Subcutaneous abdominal adipose tissue (tissue), 5 donors: ENCODE results near the gene SCCPDH.

Experiments used
- H3K27ac ChIP-seq: one replicate; pipeline ENCODE4 v1.7.0; 2013; ENCODE audit warnings: low read depth, mild to moderate bottlenecking, inconsistent platforms, low read length, moderate library complexity
- H3K27me3 ChIP-seq, 5 donors: one replicate each; pipeline ENCODE4 v1.7.0; 2013; ENCODE audit warnings: low read length in 5 of 5, inconsistent platforms in 1 of 5; ENCODE audit not compliant: control insufficient read depth in 5 of 5, insufficient read depth in 4 of 5
- H3K36me3 ChIP-seq, 5 donors: one replicate each; pipeline ENCODE4 v1.7.0; 2013; ENCODE audit warnings: low read length in 5 of 5; ENCODE audit not compliant: control insufficient read depth in 5 of 5, insufficient read depth in 5 of 5
- H3K4me1 ChIP-seq, 5 donors: one replicate each; pipeline ENCODE4 v1.7.0; 2013; ENCODE audit warnings: low read length in 5 of 5, mild to moderate bottlenecking in 3 of 5, moderate library complexity in 1 of 5; ENCODE audit not compliant: control insufficient read depth in 5 of 5, insufficient read depth in 5 of 5
- H3K4me3 ChIP-seq, 5 donors: one replicate each; pipeline ENCODE4 v1.7.0; 2013; ENCODE audit warnings: low read length in 5 of 5, low read depth in 1 of 5
- H3K9ac ChIP-seq, 5 donors: one replicate each; pipeline ENCODE4 v1.7.0; 2013; ENCODE audit warnings: low read length in 5 of 5, mild to moderate bottlenecking in 4 of 5, moderate library complexity in 3 of 5
- H3K9me3 ChIP-seq, 5 donors: one replicate each; pipeline ENCODE4 v1.7.0; 2013; ENCODE audit warnings: low read length in 5 of 5; ENCODE audit not compliant: control insufficient read depth in 5 of 5
- donor health status: healthy.
- donor health status: healthy.
- donor health status: healthy.
- donor health status: healthy.
- donor health status: healthy.

Gene SCCPDH

DNA sequence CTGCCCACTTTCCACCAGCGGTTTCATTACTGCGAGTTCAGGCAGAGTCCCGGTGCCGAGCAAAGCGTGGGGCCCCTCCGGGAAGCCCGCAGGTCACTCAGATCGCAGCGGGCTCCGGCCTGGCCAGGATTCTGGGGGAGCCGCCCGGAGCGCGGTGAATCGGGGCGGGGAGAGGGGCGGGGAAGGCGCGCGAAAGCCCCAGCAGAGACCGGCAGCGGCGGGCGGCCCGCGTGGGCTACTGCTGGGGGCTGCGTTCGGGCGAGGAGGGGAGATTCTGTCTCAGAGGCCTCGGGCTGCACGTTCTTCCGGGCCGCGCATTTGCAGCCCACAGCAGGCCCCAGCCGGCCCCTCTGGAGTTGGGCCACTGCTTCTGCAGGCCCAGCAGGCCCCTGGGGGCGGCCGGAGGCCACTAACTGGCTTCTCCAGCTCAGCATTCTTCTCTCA, 64.7 kb downstream of the SCCPDH start:
- Histone ChIP-seq H3K36me3 (no peaks in the 10 kb centered on the region), H3K4me1 (peaks cover 8 to 21% (median 20%) of the 10 kb centered on the region in 5 donors), H3K9ac (peak overlapping the region in 2 of 5 donors; percentile 28 to 64), H3K4me3 (peak overlapping the region in 4 of 5 donors; percentile 30 to 57 (median 43)), H3K9me3 (no peaks in the 10 kb centered on the region), H3K27me3 (peaks cover 0 to 25% (median 7%) of the 10 kb centered on the region in 5 donors), H3K27ac (no peak overlapping the region)

- Histone ChIP-seq H3K27ac (no peak overlapping the region), H3K9me3 (no peaks in the 10 kb centered on the region), H3K36me3 (no peaks in the 10 kb centered on the region), H3K4me1 (peaks cover 8 to 19% (median 16%) of the 10 kb centered on the region in 5 donors), H3K9ac (peak overlapping the region in 1 of 5 donors; percentile 28), H3K27me3 (peaks cover 0 to 29% (median 7%) of the 10 kb centered on the region in 5 donors), H3K4me3 (no peak overlapping the region)
Measured at GRCh38 chr1:246789454-246790339, 65.5 kb downstream of the SCCPDH start.

- no peak overlapping the region for H3K27ac ChIP-seq
- peaks cover 4 to 12% (median 9%) of the 10 kb centered on the region in 5 donors for H3K4me1 ChIP-seq
- H3K36me3 ChIP-seq, result no peaks in the 10 kb centered on the region
- no peak overlapping the region for H3K4me3 ChIP-seq
- peaks cover 0 to 33% (median 7%) of the 10 kb centered on the region in 5 donors for H3K27me3 ChIP-seq
- H3K9me3 ChIP-seq, result no peaks in the 10 kb centered on the region
- no peak overlapping the region for H3K9ac ChIP-seq
Measured at GRCh38 chr1:246790364-246790763, 66.2 kb downstream of the SCCPDH start.

DNA sequence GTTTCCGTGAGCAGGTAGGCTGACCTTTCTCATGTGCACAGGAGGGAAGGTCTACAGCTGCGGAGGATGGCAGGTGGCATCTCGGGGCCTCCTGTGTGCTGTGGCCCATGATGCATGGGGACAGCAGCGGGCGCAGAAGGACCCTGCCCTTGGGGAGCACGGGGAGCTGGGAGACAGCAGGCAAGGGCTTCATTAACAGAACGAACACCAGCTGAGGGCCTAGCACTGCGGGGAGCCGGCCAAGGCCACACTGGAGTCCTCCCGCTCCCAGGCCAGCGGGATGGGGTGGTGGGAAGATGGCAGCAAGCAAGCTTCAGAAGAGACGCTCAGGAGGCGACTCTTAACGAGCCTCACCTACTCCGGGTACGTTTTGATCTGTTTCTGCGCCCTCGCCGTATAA, 66.6 kb downstream of the SCCPDH start:
- no peak overlapping the region for H3K4me3 ChIP-seq
- H3K36me3 ChIP-seq, result no peaks in the 10 kb centered on the region
- H3K27me3 ChIP-seq, result peaks cover 0 to 34% (median 7%) of the 10 kb centered on the region in 5 donors
- no peak overlapping the region for H3K27ac ChIP-seq
- H3K9ac ChIP-seq, result no peak overlapping the region
- H3K4me1 ChIP-seq, result peaks cover 0 to 11% (median 8%) of the 10 kb centered on the region in 5 donors
- no peaks in the 10 kb centered on the region for H3K9me3 ChIP-seq

- peaks cover 0 to 34% (median 7%) of the 10 kb centered on the region in 5 donors for H3K27me3 ChIP-seq
- no peaks in the 10 kb centered on the region for H3K36me3 ChIP-seq
- no peak overlapping the region for H3K4me3 ChIP-seq
- H3K9ac ChIP-seq, result no peak overlapping the region
- H3K27ac ChIP-seq, result no peak overlapping the region
- H3K4me1 ChIP-seq, result peaks cover 0 to 11% (median 8%) of the 10 kb centered on the region in 5 donors
- no peaks in the 10 kb centered on the region for H3K9me3 ChIP-seq
Measured at GRCh38 chr1:246791303-246791918, 67.2 kb downstream of the SCCPDH start.

- Histone ChIP-seq H3K4me1 (peaks cover 0 to 11% (median 8%) of the 10 kb centered on the region in 5 donors), H3K9me3 (no peaks in the 10 kb centered on the region), H3K9ac (no peak overlapping the region), H3K4me3 (no peak overlapping the region), H3K27me3 (peaks cover 0 to 34% (median 7%) of the 10 kb centered on the region in 5 donors), H3K27ac (no peak overlapping the region), H3K36me3 (no peaks in the 10 kb centered on the region)
Measured at GRCh38 chr1:246792603-246793002, 68.4 kb downstream of the SCCPDH start.

- no peaks in the 10 kb centered on the region for H3K36me3 ChIP-seq
- peaks cover 0 to 11% (median 8%) of the 10 kb centered on the region in 5 donors for H3K4me1 ChIP-seq
- no peak overlapping the region for H3K4me3 ChIP-seq
- no peak overlapping the region for H3K27ac ChIP-seq
- H3K9me3 ChIP-seq, result no peaks in the 10 kb centered on the region
- H3K9ac ChIP-seq, result no peak overlapping the region
- peaks cover 0 to 34% (median 7%) of the 10 kb centered on the region in 5 donors for H3K27me3 ChIP-seq
Measured at GRCh38 chr1:246793356-246793896, 69.2 kb downstream of the SCCPDH start.

DNA sequence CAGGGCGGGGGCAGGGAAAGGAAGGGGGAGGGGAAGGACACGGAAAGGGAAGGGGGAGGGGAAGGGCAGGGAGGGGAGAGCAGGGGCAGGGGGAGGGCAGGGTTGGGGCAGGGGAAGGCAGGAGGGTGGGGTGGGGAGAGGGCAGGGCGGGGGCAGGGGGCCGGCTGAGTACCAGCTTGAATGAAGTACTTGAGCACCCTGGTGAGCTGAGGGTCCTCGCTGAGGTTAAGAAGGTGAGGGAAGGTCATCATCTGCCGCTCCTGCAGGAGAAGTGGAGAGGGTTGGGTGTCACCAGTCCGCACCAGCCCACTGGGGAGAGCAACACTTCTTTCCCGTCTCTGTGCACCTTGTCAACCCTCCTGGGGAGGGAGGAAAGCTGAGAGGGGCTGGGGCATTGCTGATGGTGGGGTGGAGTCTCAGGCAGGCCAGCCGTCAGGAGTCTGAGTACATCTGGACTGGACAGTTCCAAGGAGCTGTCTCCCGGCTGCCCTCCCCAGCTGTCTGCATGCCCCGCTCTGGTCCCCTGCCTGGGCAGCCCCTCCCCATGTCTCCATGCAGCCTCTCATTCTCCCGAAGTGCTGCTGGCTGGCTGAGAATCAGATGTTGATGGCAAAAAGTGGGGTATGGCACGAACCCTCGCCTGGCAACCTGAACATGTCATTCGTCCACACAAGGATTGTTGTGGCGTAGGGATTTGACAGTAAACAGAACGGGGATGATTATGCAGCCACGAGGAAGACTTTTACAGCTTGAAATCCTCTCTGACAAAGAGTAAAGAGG, 70.0 kb downstream of the SCCPDH start:
- Histone ChIP-seq H3K27ac (no peak overlapping the region), H3K9ac (no peak overlapping the region), H3K9me3 (no peaks in the 10 kb centered on the region), H3K27me3 (peaks cover 4 to 33% (median 7%) of the 10 kb centered on the region in 5 donors), H3K4me3 (no peak overlapping the region), H3K36me3 (no peaks in the 10 kb centered on the region), H3K4me1 (peaks cover 0 to 5% (median under 1%) of the 10 kb centered on the region in 5 donors)

DNA sequence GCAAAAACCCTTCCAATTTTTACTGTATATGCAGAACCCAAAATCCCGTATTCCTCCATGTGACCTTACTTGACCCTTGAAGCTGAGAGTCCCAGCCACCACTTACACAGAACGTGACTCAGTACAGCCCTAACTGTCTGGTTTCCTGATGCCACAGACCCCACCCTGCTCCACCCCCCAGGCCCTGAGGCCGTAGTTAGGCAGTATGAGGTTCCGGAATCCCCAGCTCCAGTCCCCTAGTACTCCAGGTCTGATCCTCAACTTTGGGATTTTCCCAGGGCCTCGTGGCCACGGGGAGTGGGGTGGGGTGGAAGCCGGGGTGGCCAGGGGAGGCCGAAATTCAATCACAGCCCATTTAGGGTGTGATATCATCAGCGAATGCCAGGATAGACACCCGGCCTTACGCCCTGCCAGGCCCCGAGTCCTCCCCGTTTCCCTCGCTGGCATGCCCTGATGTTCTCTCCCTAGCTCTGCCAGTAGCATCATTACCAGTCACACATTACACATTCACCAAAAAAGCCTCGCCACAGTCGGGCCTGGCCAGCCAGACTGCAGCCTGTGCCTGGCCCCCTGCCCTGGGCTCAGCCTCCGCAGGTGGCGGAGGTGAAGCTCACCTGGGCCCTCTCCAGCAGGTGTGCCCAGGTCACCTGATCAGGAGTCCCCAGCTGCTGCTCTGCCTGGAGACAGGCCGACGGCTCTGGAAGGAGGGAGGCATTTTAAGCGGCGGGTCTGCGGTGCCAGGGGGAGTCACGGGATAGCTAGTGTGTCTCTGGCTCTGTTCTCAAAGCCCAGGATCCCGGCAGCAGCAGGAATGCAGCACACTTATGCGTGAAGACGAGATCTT, 70.8 kb downstream of the SCCPDH start:
- no peaks in the 10 kb centered on the region for H3K9me3 ChIP-seq
- no peaks in the 10 kb centered on the region for H3K36me3 ChIP-seq
- peaks cover 0 to 5% (median 0%) of the 10 kb centered on the region in 5 donors for H3K4me1 ChIP-seq
- peaks cover 0 to 25% (median 5%) of the 10 kb centered on the region in 5 donors for H3K27me3 ChIP-seq
- H3K27ac ChIP-seq, result no peak overlapping the region
- no peak overlapping the region for H3K9ac ChIP-seq
- H3K4me3 ChIP-seq, result no peak overlapping the region
